Measurements from ENCODE around the gene CD109. TPM values are rescaled to one million over a fixed set of nuclear protein-coding genes. Genes with fewer than 3 reads are reported as not detected.

CD109 gene
- total and polyA plus RNA-seq, 10 donors: 0.17 to 6.9 (median 3.8) TPM

DNA sequence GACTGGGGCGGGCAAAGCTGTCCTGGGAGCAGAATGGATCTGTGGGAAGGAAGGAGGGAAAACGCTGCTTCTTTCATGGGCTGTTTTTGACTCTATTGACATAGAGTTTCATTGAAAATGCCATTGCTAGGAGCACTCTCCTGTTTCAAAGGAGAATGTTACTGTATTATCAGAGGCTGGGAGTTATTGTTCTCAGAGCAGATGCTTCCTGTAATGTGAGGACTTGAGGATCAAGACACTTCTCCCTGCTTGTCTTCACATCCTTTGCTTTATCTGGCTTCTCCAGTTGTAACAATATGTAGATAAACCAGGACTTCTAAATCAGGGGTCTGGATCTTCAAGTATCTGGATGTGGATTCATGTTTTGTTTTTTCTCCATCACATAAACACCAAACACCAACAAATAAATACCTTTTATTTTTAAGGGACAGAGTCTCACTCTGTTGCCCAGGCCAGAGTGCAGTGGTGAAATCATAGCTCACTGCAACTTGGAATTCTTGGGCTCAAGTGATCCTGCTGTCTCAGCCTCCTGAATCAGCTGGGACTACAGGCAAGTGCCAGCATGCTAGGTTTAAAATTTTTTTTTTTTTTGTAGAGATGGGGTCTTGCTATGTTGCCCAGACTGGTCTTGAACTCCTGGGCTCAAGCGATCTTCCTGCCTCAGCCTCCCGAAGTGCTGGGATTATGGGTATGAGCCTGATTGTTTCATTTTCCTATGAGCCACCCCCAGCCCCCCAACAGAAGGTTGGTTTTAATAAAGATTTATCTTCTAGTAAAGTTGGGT is 3.9 kb downstream of the CD109 start:
- Histone ChIP-seq H3K27me3 (replicated peaks in 1 of 7) (peaks cover 0 to 34% (median 9%) of the 10 kb centered on the region in 7 donors), H3K27ac (no peak overlapping the region), H3K36me3 (no peaks in the 10 kb centered on the region), H3K4me1 (peaks cover 11 to 29% (median 24%) of the 10 kb centered on the region in 6 donors), H3K4me3 (no peak overlapping the region), H3K9me3 (no peaks in the 10 kb centered on the region)
- TF ChIP-seq, protein P1, sequence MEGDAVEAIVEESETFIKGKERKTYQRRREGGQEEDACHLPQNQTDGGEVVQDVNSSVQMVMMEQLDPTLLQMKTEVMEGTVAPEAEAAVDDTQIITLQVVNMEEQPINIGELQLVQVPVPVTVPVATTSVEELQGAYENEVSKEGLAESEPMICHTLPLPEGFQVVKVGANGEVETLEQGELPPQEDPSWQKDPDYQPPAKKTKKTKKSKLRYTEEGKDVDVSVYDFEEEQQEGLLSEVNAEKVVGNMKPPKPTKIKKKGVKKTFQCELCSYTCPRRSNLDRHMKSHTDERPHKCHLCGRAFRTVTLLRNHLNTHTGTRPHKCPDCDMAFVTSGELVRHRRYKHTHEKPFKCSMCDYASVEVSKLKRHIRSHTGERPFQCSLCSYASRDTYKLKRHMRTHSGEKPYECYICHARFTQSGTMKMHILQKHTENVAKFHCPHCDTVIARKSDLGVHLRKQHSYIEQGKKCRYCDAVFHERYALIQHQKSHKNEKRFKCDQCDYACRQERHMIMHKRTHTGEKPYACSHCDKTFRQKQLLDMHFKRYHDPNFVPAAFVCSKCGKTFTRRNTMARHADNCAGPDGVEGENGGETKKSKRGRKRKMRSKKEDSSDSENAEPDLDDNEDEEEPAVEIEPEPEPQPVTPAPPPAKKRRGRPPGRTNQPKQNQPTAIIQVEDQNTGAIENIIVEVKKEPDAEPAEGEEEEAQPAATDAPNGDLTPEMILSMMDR (IDR thresholded peaks at IDR 0.05 in 8 of 11, conservative IDR thresholded peaks at IDR 0.05 in 3 of 11): no peak
- TF ChIP-seq POLR2A (IDR thresholded peaks at IDR 0.05) (no peak), POLR2AphosphoS5 (IDR thresholded peaks at IDR 0.05) (no peak)
- intact Hi-C loops (cut with DNase I; ENCODE audit: low total_unique reads): no loop called here
- no peak for DNase-seq
- 69 to 76% (median 72%) methylated on average over 4 of the region's 4 CpGs for WGBS, 5 donors

DNA sequence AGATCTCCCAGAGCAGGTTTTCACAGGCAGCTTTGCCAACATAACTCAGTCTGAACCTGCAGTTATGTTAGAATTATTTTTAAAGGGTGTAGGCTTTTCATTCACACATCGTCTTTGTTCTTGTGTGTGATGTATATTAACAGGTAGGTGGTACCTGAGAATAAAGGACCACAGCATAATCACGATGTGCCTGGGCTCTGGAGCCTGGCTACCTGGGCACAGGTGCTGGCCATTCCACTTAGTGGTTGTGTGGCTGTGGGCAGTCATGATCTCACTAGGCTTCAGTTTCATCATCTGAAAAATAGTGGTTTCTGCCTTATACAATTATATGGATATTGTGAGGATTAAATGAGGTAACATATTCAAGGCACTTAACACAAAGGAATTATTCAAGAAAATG is 6.4 kb downstream of the CD109 start:
- no peak for TF ChIP-seq POLR2AphosphoS5 (IDR thresholded peaks at IDR 0.05)
- TF ChIP-seq, protein P1 (IDR thresholded peaks at IDR 0.05 in 8 of 11, conservative IDR thresholded peaks at IDR 0.05 in 3 of 11): no peak
- no peak for TF ChIP-seq POLR2A (IDR thresholded peaks at IDR 0.05)
- no peak for DNase-seq
- 76 to 93% (median 91%) methylated on average over 2 of the region's 2 CpGs for WGBS, 5 donors
- no peaks in the 10 kb centered on the region for H3K9me3 ChIP-seq
- no peaks in the 10 kb centered on the region for H3K36me3 ChIP-seq
- intact Hi-C loops (cut with DNase I; ENCODE audit: low total_unique reads): no loop called here
- peaks cover 0 to 8% (median 0%) of the 10 kb centered on the region in 7 donors for H3K27me3 ChIP-seq (replicated peaks in 1 of 7)
- H3K4me1 ChIP-seq: peaks cover 0 to 3% (median 0%) of the 10 kb centered on the region in 6 donors
- H3K4me3 ChIP-seq: no peak overlapping the region
- H3K27ac ChIP-seq: no peak overlapping the region

DNA sequence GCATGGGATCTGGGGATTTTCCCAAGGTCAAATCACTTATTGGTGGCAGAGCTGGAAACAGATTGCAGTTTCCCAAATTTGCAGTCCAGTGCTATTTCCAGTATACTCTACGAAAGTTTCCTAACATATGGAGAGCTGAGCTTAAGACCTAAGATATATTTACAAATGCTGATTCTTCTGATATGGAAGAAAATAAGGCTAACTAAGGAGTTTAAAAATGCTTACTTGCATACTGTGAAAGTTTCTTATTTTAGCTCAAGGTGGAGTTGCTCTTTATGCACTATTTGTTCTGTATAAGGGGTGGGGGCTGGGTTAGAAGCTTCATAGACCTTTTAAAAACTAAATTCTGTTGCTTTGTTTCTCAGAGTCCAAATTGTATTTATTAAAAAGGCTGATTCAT is 7.5 kb downstream of the CD109 start:
- Histone ChIP-seq H3K27me3 (replicated peaks in 1 of 7) (no peaks in the 10 kb centered on the region), H3K4me1 (no peaks in the 10 kb centered on the region), H3K27ac (no peak overlapping the region), H3K4me3 (no peak overlapping the region), H3K9me3 (no peaks in the 10 kb centered on the region), H3K36me3 (no peaks in the 10 kb centered on the region)
- no peak for DNase-seq
- 72 to 82% (median 80%) methylated on average over 1 of the region's 1 CpG for WGBS, 5 donors
- intact Hi-C loops (cut with DNase I; ENCODE audit: low total_unique reads): no loop called here
- TF ChIP-seq POLR2A (IDR thresholded peaks at IDR 0.05): no peak
- TF ChIP-seq POLR2AphosphoS5 (IDR thresholded peaks at IDR 0.05): no peak
- TF ChIP-seq, protein P1 (IDR thresholded peaks at IDR 0.05 in 8 of 11, conservative IDR thresholded peaks at IDR 0.05 in 3 of 11): no peak

DNA sequence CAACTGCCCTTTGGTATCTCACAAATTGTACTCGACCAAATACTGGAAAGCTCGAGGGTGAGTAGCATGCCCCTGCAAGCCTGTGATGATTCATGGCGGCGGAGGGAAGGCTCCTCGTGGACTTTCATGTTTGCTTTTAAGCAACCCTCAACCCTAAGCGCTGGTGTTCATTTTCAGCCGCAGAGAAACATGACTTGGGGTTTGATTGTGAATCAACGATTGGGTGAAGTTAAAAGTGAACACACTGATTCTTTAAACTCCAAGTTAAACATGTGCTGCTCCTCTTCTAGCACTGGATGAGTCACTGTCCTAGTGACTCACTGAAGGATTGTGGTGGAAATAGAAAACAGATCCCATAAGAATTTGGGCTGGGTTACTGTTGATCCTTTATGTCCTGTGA is 8.3 kb downstream of the CD109 start:
- no peaks in the 10 kb centered on the region for H3K27me3 ChIP-seq (replicated peaks in 1 of 7)
- H3K27ac ChIP-seq: no peak overlapping the region
- H3K4me3 ChIP-seq: no peak overlapping the region
- intact Hi-C loops (cut with DNase I; ENCODE audit: low total_unique reads): no loop called here
- no peaks in the 10 kb centered on the region for H3K36me3 ChIP-seq
- H3K9me3 ChIP-seq: no peaks in the 10 kb centered on the region
- WGBS, 5 donors: 83 to 95% (median 89%) methylated on average over 8 of the region's 8 CpGs
- TF ChIP-seq POLR2AphosphoS5 (IDR thresholded peaks at IDR 0.05) (no peak), POLR2A (IDR thresholded peaks at IDR 0.05) (no peak)
- TF ChIP-seq, protein P1 (IDR thresholded peaks at IDR 0.05 in 8 of 11, conservative IDR thresholded peaks at IDR 0.05 in 3 of 11): no peak
- no peaks in the 10 kb centered on the region for H3K4me1 ChIP-seq
- DNase-seq: no peak
